Measurements from ENCODE around the gene PAM.
"Not testable (repeated sequence)": the region's sequence is repeated elsewhere in the genome, so short reads cannot be mapped to it uniquely, and the experiment has no call there.

The PAM gene

GRCh38 chr5:103041071-103041676 lies 286.1 kb downstream of the PAM start:
- TF ChIP-seq POLR2AphosphoS5 (IDR thresholded peaks at IDR 0.05; ENCODE audit: low read depth) (no peak), CTCF (IDR thresholded peaks at IDR 0.05; ENCODE audit: insufficient read depth, low read length) (no peak), REST (IDR thresholded peaks at IDR 0.05; ENCODE audit: insufficient replicate concordance, low read depth) (no peak), GABPA (IDR thresholded peaks at IDR 0.05; ENCODE audit: low read depth) (no peak), SPI1 (IDR thresholded peaks at IDR 0.05; ENCODE audit: borderline replicate concordance, low read depth) (no peak)
- no peak for DNase-seq (ENCODE audit: low read depth in 1 of 2, low spot score in 1 of 2)
- H3K27me3 ChIP-seq (ENCODE audit: insufficient read depth, poor library complexity, severe bottlenecking): no peaks in the 10 kb centered on the region
- H3K27ac ChIP-seq (replicated peaks): no peak overlapping the region
- no peak overlapping the region for H3K4me3 ChIP-seq (replicated peaks; ENCODE audit: insufficient read depth, low read length)

GRCh38 chr5:103046706-103047105 lies 291.6 kb downstream of the PAM start:
- not testable (repeated sequence) for DNase-seq (ENCODE audit: low read depth in 1 of 2, low spot score in 1 of 2); H3K27ac ChIP-seq (replicated peaks); H3K4me3 ChIP-seq (replicated peaks; ENCODE audit: insufficient read depth, low read length); H3K27me3 ChIP-seq (ENCODE audit: insufficient read depth, poor library complexity, severe bottlenecking)

GRCh38 chr5:103057208-103058130 lies 302.4 kb downstream of the PAM start:
- TF ChIP-seq GABPA (IDR thresholded peaks at IDR 0.05; ENCODE audit: low read depth) (no peak), SPI1 (IDR thresholded peaks at IDR 0.05; ENCODE audit: borderline replicate concordance, low read depth) (no peak), REST (IDR thresholded peaks at IDR 0.05; ENCODE audit: insufficient replicate concordance, low read depth) (no peak), POLR2AphosphoS5 (IDR thresholded peaks at IDR 0.05; ENCODE audit: low read depth) (no peak), CTCF (IDR thresholded peaks at IDR 0.05; ENCODE audit: insufficient read depth, low read length) (no peak)
- no peak for DNase-seq (ENCODE audit: low read depth in 1 of 2, low spot score in 1 of 2)
- H3K27me3 ChIP-seq (ENCODE audit: insufficient read depth, poor library complexity, severe bottlenecking): no peaks in the 10 kb centered on the region
- H3K27ac ChIP-seq (replicated peaks): no peak overlapping the region
- H3K4me3 ChIP-seq (replicated peaks; ENCODE audit: insufficient read depth, low read length): no peak overlapping the region

GRCh38 chr5:103059525-103059924 lies 304.4 kb downstream of the PAM start:
- TF ChIP-seq POLR2AphosphoS5 (IDR thresholded peaks at IDR 0.05; ENCODE audit: low read depth): no peak
- TF ChIP-seq SPI1 (IDR thresholded peaks at IDR 0.05; ENCODE audit: borderline replicate concordance, low read depth): no peak
- Histone ChIP-seq H3K27ac (replicated peaks) (no peak overlapping the region), H3K4me3 (replicated peaks; ENCODE audit: insufficient read depth, low read length) (no peak overlapping the region), H3K27me3 (ENCODE audit: insufficient read depth, poor library complexity, severe bottlenecking) (no peaks in the 10 kb centered on the region)
- no peak for DNase-seq (ENCODE audit: low read depth in 1 of 2, low spot score in 1 of 2)
